ENCODE measurements around the gene ZNF136. TPM values are rescaled to one million over a fixed set of nuclear protein-coding genes. Genes with fewer than 3 reads are reported as not detected.

The ZNF136 gene
- total and polyA plus RNA-seq, 10 of the 15 experiments (the other 5 are each of a cell fraction or from before 2014, with no cell fraction given) = 2.8 to 7.8 (median 6.7) TPM

- H3K4me1 ChIP-seq (ENCODE audit: control insufficient read depth, insufficient read depth, low read length) = no peaks in the 10 kb centered on the region
- TF ChIP-seq ZNF217 (IDR thresholded peaks at IDR 0.05) = no peak
- DNase-seq (ENCODE audit: low read depth, low spot score) (no peak), ATAC-seq (no peak), FAIRE-seq (no peak)
- H3K9ac ChIP-seq (ENCODE audit: control insufficient read depth, insufficient read depth, low read length) = no peak overlapping the region
- no peak overlapping the region for H3K4me2 ChIP-seq (ENCODE audit: control insufficient read depth, insufficient read depth)
- no peaks in the 10 kb centered on the region for H3K79me2 ChIP-seq (ENCODE audit: control insufficient read depth, insufficient read depth, low read length)
- POLR2A ChIA-PET = interaction anchor here (0.7 kb wide), 1 partner anchor 98 kb away, joined by 5 read pairs; no protein-coding TSS in a partner anchor
- CTCF ChIA-PET = no interaction called here
- no peak overlapping the region for H2AFZ ChIP-seq (ENCODE audit: control insufficient read depth, low read depth, low read length)
- intact Hi-C loops (cut with micrococcal nuclease; ENCODE audit: unreplicated experiment) (no loop called here), in situ Hi-C loops (cut with MboI) (no loop called here)
- no peaks in the 10 kb centered on the region for H4K20me1 ChIP-seq (ENCODE audit: control insufficient read depth, insufficient read depth)
- SMC1A ChIA-PET (ENCODE audit: uncharacterized antibody, unreplicated experiment) = no interaction called here
- WGBS (ENCODE audit: insufficient coverage, insufficient replicate concordance, low lambda C conversion rate, missing lambda C conversion rate) = 92% methylated on average over 3 of the region's 3 CpGs
- H3K27me3 ChIP-seq (replicated peaks in 1 of 2; ENCODE audit: control insufficient read depth in 2 of 2, insufficient read depth in 2 of 2, low read length in 1 of 2) = no peaks in the 10 kb centered on the region
- BruUV-seq (replicated peaks) = no TSS peak
- no peak overlapping the region for H3K27ac ChIP-seq (ENCODE audit: control insufficient read depth, insufficient read depth)
- H3K9me3 ChIP-seq (replicated peaks; ENCODE audit: control insufficient read depth, insufficient read depth, low read length) = peaks cover 7% of the 10 kb centered on the region; the same call in 2 of the 3 replicates
- H3K4me3 ChIP-seq = no peak overlapping the region
- RAD21 ChIA-PET (ENCODE audit: unreplicated experiment) = no interaction called here
- H3K36me3 ChIP-seq (ENCODE audit: control insufficient read depth in 2 of 2, insufficient read depth in 2 of 2, low read length in 1 of 2) = no peaks in the 10 kb centered on the region
These were observed 70.1 kb downstream of the ZNF136 start for GRCh38 chr19:12232961-12233360.

GRCh38 chr19:12237143-12237839, 74.4 kb downstream of the ZNF136 start:
- DNase-seq (ENCODE audit: low read depth, low spot score) = no peak
- Histone ChIP-seq H3K9ac (ENCODE audit: control insufficient read depth, insufficient read depth, low read length) (no peak overlapping the region), H3K27me3 (replicated peaks in 1 of 2; ENCODE audit: control insufficient read depth in 2 of 2, insufficient read depth in 2 of 2, low read length in 1 of 2) (no peaks in the 10 kb centered on the region), H2AFZ (ENCODE audit: control insufficient read depth, low read depth, low read length) (no peak overlapping the region), H3K4me1 (ENCODE audit: control insufficient read depth, insufficient read depth, low read length) (no peaks in the 10 kb centered on the region), H3K4me3 (no peak overlapping the region), H3K4me2 (ENCODE audit: control insufficient read depth, insufficient read depth) (no peak overlapping the region), H3K36me3 (ENCODE audit: control insufficient read depth in 2 of 2, insufficient read depth in 2 of 2, low read length in 1 of 2) (no peaks in the 10 kb centered on the region), H3K79me2 (ENCODE audit: control insufficient read depth, insufficient read depth, low read length) (no peaks in the 10 kb centered on the region), H4K20me1 (ENCODE audit: control insufficient read depth, insufficient read depth) (no peaks in the 10 kb centered on the region), H3K9me3 (replicated peaks; ENCODE audit: control insufficient read depth, insufficient read depth, low read length) (peaks cover 5% of the 10 kb centered on the region; the same call in 2 of the 3 replicates), H3K27ac (ENCODE audit: control insufficient read depth, insufficient read depth) (no peak overlapping the region)
- 90% methylated on average over 30 of the region's 37 CpGs for WGBS (ENCODE audit: insufficient coverage, insufficient replicate concordance, low lambda C conversion rate, missing lambda C conversion rate)
- ChIA-PET RAD21 (ENCODE audit: unreplicated experiment) (no interaction called here), SMC1A (ENCODE audit: uncharacterized antibody, unreplicated experiment) (no interaction called here), POLR2A (no interaction called here), CTCF (no interaction called here)
- TF ChIP-seq RB1 (IDR thresholded peaks at IDR 0.05; ENCODE audit: borderline replicate concordance) = no peak
- TF ChIP-seq PBX3 (IDR thresholded peaks at IDR 0.05; ENCODE audit: insufficient replicate concordance, low read depth, low read length) = no peak
- TF ChIP-seq ZNF217 (IDR thresholded peaks at IDR 0.05) = no peak
- TF ChIP-seq SMARCA5 (IDR thresholded peaks at IDR 0.05) = no peak
- TF ChIP-seq ATF7 (IDR thresholded peaks at IDR 0.05; ENCODE audit: low read depth) = no peak
- no peak for TF ChIP-seq CHD1 (IDR thresholded peaks at IDR 0.05; ENCODE audit: low read depth, low read length)
- TF ChIP-seq KDM1A (IDR thresholded peaks at IDR 0.05; ENCODE audit: borderline replicate concordance) = no peak
- TF ChIP-seq ETV6 (conservative IDR thresholded peaks at IDR 0.05 in 1 of 2, IDR thresholded peaks at IDR 0.05 in 1 of 2; ENCODE audit: borderline replicate concordance in 1 of 2, low read depth in 1 of 2) = no peak
- TF ChIP-seq ZNF24 (IDR thresholded peaks at IDR 0.05) = no peak
- TF ChIP-seq GATAD2B (conservative IDR thresholded peaks at IDR 0.05; ENCODE audit: low read depth) = no peak
- TF ChIP-seq KAT2A (conservative IDR thresholded peaks at IDR 0.05; ENCODE audit: control insufficient read depth, low read depth, low read length) = no peak
- no peak for TF ChIP-seq CHD4 (IDR thresholded peaks at IDR 0.05)
- no peak for TF ChIP-seq IRF5 (IDR thresholded peaks at IDR 0.05; ENCODE audit: borderline replicate concordance)
- no peak for TF ChIP-seq CBX3 (IDR thresholded peaks at IDR 0.05; ENCODE audit: borderline replicate concordance, low read depth)
- TF ChIP-seq BRCA1 (IDR thresholded peaks at IDR 0.05; ENCODE audit: low read depth, low read length) = no peak
- intact Hi-C loops (cut with micrococcal nuclease; ENCODE audit: unreplicated experiment) = no loop called here
- BruUV-seq (replicated peaks) = no TSS peak
- no peak for FAIRE-seq
- ATAC-seq = no peak
- in situ Hi-C loops (cut with MboI) = no loop called here
